Daoy (cell line): ENCODE results near the gene ATG16L1. TPM values are rescaled to one million over a fixed set of nuclear protein-coding genes. Genes with fewer than 3 reads are reported as not detected.

Experiments
- DNase-seq: peaks from one replicate; pipeline ENCODE4 v3.0.0-alpha.2; 2015; ENCODE audit warnings: low read depth
- total RNA-seq: library from RNA; depleted of rRNA; stranded (reverse); fragments of >200 nt; shearing (Covaris generic); gene quantifications from 2 replicates; pipeline ENCODE4 v1.2.3, GENCODE V29; 2014

Gene ATG16L1
- total RNA-seq, 1 experiment from 2014 or later, result 52.2 TPM

DNA sequence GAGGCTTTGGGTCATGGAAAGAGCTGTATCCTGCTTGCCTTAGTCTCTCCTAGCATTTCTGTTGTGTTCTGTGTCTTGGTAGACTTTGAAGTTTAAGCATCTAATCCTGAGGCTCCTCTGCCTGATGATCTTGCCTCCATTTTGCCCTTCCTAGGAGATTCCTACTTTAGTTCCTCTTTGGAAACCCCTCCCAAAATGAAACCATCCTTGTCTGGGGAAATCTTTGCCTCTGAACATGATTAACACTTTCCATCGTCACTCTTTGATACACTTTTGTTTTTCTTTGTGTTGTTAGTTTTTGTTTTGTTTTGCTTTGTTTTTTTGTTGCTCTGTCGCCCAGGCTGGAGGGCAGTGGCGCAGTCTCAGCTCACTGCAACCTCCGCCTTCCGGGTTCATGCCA, 9.2 kb downstream of the ATG16L1 start:
- DNase-seq, result no peak

DNA sequence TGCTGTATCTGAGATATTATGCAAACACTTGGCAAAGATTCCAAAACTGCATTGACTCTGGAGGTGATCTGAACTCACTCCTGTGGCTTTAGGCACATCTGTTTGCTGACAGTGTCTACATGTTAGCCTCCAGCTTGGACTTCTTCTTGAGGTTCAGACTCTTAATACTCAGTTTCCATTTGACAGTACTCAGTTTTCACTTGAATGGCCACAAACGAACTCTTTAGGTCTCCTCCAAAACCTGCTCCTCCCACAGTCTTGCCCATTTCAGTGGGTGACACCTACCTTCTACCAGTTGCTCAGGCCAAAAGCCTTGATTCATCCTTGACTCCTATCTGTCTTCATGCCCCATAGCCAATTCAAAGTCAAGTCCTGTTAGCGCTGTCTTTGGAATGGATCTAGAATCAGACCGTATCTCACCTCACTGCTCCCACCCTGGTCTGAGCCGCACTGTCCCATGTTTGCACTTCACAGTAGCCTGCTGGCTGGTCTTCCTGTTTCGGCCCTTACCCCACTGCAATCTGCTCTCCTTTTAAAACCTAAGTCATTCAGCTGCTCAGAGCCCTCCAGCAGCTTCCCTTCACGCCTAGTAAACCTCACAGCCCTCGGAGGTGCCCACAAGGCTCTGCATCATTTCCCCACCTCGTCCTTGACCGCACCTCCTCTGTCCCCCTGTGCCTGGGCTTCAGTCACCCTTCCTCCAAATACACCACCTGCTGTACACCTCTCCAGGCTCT, 10.5 kb downstream of the ATG16L1 start:
- DNase-seq, result no peak

DNA sequence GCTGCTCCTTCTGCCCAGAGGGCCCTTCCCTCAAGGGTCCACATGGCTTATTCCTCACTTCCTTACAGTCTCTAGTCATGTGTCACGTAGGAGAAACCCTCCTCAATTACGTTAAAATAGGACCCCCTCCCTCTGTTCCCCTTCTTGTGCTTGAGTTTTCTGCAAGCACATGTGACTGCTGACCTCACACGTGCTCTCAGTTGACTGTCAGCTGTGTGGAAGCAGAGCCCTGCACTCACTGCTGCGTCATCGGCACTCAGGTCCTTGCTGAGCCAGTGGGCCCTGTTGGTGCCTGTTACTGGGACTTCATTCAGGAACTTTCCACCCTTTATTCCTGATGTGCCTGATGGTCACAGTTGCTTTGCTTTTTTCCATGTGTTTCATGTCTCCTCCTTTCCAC, 11.1 kb downstream of the ATG16L1 start:
- no peak for DNase-seq

DNA sequence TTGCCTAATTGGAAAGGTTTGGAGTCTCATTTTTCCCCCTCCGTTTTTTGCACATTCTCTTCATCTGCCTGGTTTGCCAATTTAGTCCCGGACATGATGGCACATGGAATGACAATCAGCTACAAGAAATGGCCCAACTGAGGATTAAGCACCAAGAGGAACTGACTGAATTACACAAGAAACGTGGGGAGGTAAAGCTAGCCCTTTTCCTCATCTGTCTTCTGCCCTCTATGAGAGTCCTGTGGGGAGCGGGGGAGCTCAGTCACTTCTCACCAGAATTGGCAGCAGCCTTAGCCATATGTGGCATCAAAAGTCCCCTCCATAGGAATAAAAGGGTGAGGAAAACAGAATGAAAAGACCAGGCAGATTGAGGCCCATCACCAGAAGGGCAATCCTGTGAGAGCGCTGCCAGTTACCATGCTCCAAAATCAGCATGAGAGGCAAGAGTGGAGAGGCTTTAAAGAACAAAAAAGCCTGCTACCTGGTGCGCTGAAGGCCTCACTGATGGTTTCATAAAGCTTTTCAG, 11.6 kb downstream of the ATG16L1 start:
- DNase-seq, result no peak

DNA sequence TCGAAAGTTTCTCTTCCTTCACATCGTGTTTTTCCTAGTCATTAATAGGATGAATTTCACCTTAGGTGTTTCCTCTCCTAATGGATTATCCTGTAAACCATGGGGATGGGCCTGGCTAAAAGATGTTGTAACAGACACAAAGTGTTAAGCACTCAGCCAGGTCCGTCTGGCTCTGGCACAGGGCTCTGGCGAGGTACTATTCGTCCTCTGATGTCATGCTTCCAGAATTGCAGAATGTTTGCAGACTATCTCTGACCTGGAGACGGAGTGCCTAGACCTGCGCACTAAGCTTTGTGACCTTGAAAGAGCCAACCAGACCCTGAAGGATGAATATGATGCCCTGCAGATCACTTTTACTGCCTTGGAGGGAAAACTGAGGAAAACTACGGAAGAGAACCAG, 13.2 kb downstream of the ATG16L1 start:
- DNase-seq, result no peak

DNA sequence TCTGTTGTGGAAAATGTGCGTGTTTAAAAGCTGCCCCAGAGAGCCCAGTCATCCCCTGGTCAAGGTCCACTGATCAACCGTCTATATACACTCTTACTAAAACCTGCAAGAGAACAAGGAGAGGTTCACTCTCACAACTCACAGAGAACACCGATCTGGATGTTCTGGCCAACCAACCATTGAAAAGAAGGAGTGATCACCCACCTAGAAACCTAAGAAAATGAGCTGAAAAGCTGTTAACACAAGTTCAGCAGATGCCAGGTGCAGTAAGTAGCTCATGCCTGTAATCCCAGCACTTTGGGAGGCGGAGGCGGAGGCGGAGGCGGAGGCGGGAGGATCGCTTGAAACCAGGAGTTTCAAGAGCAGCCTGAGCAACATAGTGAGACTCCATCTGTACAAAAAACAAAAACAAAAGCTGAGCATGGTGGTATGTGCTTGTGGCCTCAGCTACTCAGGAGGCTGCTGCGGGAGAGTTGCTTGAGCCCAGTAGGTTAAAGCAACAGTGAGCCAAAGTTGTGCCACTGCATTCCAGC, 14.5 kb downstream of the ATG16L1 start:
- DNase-seq, result no peak

DNA sequence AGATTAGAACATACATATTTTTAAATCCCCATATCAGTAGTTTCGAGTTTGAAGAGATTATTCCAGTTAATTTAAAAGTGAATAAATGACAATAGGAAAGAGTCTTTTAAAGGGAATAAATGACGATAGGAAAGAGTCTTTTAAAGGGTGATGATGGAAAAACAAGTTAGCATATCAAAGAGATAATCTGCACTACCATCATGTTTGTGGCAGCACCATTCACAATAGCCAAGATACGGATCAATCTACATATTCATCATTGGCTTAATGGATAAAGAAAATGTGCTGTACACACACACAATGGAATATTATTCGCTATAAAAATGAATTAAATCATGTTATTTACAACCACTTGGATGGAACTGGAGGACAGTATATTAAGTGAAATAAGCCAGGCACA, 15.0 kb downstream of the ATG16L1 start:
- DNase-seq, result no peak

DNA sequence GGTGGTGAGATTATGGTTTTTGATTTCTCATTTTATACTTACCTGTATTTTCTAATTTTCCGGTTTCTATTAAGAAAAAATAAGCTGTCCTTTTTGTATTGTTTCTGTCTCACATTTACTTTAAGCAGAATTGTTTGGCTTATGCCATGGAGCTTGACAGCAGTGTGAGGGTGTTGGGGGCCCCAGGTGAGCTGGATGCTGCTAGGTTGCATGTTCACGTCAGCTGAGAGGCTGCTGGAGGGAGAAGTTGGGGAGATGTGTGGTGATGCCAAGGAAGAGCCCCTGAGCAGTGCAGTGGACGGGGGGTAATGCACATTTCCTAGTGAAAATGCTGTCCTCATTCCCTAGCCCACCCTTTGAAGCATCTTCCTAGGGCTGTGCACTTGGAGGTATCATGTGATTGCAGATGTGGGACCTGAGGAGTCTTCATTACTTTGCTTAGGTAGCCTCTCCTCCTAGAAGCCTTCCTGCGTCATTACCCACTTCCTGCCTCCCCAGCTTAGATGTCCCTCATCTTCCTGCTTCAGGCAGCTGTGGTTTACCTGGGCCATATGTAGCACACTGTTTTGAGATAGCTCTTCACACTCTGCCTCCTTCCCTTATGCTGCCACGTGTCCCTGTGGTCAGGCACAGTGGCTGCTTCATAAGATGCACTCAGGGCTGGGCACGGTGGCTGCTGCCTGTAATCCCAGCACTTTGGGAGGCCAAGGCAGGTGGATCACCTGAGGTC, 16.2 kb downstream of the ATG16L1 start:
- DNase-seq, result no peak

DNA sequence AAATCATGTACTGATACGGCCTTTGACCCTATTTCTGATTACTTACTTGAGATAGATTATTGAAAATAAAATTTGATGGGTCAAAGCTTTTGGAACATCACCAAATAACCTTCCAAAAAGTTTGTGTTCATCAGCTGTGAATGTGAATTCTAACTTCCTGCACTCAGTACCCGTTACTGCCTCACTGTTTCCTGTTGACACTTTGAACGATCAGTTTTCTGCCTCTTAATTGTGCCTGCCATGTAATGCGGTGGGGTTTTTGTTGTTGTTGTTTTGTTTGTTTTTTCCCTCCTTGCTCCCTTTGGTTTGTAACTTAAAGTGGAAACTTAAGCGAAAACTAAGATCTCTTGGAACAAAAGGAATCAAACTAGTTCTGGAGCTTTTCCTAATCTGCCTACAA, 18.9 kb downstream of the ATG16L1 start:
- DNase-seq, result no peak

DNA sequence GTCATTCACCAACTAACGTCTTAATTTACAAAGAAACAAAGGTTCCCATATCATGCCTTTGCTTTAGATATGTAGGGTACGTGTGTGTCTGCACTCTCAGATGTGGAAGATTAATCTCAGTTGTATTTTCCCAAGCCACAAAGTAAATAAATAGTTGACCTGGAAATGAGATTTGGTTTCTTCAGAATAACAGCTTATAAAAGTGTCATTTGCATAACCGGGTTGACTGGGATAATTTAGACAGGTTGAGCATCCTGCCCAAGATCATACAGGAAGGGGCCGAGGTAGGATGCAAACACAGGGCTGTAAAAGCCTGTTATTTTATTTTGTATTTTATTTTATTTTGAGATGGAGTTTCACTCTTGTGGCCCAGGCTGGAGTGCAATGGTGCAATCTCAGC, 19.5 kb downstream of the ATG16L1 start:
- DNase-seq, result no peak

DNA sequence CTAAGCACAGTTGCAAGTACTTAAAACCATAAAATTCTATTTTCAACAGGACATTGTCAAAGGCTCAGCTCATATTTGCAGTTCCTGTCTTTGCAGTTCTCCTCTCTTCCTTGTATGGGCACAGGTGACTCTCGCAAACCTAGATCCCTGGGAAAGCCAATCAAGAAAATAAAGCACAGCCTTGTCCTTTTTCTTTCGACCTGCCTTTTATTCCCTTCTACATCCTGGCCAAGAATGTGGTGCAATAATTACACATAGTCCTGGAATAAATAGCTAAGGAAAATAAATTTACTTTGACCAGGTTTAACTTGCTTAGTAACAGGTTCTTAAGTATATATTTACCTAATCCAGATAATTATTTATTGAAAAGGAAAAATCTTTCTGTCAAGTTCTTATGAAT, 20.2 kb downstream of the ATG16L1 start:
- no peak for DNase-seq

DNA sequence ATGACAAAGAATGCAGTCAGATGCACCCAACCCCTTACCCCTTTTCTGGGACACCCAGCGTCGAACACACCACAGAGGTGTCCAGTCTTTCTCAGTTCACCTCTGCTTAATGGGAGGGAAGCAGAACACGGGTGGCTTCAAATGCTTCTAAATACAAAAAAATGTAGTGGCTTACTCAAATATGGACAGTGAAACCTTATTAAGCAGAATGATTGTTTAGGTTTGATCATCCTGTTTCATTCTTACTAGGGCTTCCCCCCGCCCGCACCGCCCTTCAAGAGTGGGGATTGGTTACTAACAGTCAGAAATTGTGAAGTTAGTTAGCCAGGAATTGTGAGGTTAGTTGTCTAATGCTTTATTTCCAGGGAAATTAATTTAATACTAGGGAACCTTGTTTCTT, 21.6 kb downstream of the ATG16L1 start:
- no peak for DNase-seq

DNA sequence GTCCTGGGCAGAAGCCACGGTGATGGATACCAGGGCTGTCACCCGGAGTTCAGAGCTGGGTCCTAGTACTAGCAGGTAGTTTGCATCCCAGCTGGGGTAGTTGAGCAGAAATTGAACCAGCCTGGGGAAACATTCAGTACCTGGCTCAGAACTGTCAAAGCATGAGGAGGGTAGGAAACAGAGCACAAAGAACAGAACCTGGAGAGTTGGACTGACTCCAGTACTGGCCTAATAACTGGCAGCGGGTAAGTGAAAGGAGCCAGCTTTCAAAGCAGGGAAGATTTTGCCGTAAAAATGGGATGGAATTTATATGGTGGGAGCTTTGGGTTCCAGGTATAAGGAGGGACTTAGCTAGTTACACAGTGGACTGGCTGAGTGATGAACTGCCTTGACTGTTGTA, 23.8 kb downstream of the ATG16L1 start:
- no peak for DNase-seq

DNA sequence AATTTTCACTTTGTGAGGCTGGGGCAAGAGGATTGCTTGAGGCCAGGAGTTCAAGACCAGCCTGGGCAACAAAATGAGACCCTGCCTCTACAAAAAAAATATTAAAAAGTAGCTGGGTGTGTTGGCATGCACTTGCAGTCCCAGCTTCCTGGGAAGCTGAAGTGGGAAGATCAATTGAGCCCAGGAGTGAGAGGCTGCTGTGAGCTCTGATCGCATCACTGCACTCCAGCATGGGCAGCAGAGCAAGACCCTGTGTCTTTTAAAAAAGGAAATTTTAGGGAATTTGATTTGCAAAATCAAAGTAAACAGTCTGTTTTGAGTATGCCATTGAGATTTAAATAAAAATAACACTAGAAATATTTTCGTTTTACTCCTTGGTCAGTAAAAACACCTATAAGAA, 27.4 kb downstream of the ATG16L1 start:
- no peak for DNase-seq

DNA sequence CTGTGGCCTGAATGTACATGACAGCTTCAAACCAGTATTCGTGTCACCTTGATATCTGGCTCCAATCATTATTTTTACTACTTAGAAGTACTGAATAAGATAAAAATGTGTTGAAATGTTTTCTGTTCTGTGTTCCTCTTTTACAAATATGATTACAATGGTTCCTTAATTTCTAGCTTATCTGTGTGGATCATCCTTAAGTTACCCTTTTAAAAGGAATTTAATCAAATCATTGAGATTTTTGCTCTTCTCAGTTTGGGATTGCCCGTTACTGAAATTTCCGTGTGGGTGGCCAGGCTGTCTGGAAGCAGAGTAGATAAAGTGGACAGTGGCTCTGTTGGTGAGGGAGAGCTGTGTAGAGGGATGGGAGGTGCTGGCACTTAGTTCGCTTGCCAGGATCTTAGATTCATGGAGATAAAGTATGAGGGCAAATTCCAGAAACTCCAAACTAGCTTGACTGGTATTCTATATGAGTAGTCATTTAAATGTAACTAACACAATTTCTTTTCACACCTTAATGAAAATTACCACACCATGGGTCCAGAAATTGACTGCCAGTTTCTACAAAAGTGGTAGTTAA, 28.7 kb downstream of the ATG16L1 start:
- DNase-seq, result no peak

DNA sequence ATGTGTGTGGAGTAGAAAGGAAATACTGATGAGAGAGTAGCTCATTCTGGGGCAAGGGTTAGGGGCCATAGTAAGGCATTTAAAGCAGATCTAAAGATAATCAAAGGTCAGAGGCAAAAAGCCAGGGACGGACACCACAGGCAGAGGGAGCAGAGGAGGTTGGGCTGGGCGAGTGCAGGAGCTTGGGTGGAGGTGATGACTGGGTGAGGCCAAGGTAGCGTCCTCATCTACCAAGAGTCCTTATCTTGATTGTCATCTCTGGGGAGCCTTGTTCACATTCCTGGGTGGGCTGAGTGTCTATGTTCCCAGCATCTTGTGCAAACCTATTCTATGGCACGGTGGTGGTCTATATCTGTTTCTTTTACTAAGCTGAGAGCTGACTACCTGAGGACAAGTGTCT, 30.1 kb downstream of the ATG16L1 start:
- no peak for DNase-seq

DNA sequence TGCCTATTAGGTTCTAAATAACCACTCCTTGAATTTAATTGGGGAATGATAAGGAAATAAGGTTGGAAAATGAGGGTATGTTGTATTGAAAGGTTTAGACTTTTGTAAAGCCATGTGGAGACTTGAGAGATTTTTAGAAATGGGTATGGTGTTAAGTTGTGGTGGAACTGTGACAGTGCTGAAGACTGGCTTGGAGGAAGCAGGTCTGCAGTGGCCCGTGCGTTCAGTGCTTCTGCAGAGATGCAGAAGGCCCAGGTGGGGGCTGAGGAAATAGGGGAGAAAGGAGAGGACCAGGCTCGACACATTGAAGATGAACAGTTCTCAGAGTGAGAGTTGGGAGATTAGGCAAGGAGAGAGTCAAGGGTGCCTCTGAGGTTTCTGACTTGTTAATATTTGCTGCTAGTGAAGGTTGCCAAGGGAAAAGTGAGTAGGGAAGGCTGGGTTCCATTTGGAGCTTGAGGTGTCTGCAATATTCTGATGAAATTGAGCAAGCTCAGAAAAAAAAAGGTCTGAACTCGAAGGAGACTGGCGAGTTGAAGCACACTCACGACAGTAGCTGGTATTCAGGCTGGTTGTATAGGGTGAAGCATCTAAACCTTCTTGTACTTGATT, 30.6 kb downstream of the ATG16L1 start:
- no peak for DNase-seq

DNA sequence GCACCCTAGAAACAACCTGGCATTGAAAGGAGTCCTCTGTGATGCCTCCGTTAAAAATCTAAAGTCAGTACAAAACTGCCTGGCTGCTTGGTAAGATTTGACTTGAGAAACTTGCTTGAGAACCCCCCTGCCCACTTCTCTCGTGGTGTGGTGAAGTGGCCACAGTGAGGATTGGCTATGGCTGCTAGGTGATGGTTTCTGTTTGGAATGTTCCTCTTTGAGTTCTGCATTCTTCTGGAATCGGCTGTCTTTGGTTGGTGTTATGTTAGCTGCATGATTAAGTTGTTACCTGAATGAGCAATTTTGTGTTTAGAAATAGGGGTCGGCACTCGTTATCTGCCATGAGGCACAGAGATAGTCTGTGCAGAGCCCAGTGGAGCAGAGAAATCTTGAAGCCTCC, 34.4 kb downstream of the ATG16L1 start:
- no peak for DNase-seq

DNA sequence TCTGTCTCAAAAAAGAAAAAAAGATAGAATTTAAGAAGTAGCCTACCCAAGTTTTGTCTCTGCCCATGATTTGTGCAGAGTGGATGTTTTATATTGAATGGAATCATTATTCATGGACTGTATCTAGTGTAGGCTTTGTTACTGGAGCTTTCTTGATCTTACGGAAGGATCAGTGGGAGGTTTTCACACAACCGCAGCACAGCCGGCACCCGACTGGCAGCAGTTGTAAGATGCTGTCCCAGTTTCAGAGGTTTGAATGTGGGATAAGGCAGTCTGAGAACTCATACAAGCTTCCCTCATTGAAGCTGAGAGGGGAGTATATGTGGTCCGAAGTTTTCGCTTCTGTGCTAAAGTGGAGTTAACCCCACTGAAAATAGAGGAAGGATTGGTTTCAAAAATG, 36.4 kb downstream of the ATG16L1 start:
- no peak for DNase-seq

DNA sequence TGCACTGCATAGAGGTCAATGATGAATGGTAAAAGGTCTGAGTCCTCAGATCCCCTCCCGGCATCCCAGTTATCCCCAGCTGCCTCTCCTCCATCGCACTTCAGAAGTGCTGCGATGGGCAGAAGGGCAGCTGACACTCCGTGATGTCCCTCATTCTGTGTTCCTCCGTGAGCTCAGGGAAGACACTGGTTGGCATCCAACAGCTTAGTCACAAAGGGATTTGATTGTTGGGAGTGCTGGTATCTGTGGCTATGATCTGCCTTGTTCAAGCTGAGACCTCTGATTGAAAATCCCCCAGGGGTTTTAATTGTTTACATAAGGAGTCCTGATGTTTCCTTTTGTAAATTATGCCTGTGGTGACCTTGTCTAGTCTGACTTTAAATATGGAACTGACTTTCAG, 37.2 kb downstream of the ATG16L1 start:
- no peak for DNase-seq

DNA sequence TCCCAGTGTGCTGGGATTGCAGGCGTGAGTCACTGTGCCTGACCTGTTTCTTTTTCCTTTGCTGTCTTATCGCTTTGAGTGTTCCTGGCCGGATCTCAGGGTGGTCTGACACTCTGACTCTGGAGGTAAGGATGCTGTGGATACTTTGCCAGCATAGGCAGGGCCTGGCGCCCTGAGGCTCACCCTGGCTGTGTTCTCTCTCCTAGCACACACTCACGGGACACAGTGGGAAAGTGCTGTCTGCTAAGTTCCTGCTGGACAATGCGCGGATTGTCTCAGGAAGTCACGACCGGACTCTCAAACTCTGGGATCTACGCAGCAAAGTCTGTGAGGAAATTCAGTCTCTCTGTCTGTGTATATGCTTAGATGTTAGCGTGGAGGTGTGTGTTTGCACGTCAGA, 38.2 kb downstream of the ATG16L1 start:
- DNase-seq, result no peak
